ENCODE results near the gene CCDC71. TPM values are rescaled to one million over a fixed set of nuclear protein-coding genes. Genes with fewer than 3 reads are reported as not detected.
A peak's percentile ranks its signal among the peaks of the same experiment; 100 is the strongest.

Gene CCDC71
- 10 to 100 TPM in 3 of 4 donors, 1 to 10 TPM in 1; 9.2 to 58.2 (median 31.3) TPM for total RNA-seq

- TF ChIP-seq CTCF (IDR thresholded peaks at IDR 0.05) (peak in 2 of 4 experiments; percentile 12 to 16), POLR2A (IDR thresholded peaks at IDR 0.05) (peak; percentile 29 to 70)
- no peaks in the 10 kb centered on the region for H3K27me3 ChIP-seq
- intact Hi-C loops (cut with DNase I; ENCODE audit: low total_unique reads): no loop called here
- H3K27ac ChIP-seq: peak within 1 kb of the TSS; percentile 92 to 95
- peak; percentile 76 to 78 for DNase-seq
- H3K4me3 ChIP-seq: peak within 1 kb of the TSS; percentile 60 to 99
- no peaks in the 10 kb centered on the region for H3K36me3 ChIP-seq
- peaks cover 0 to 4% of the 10 kb centered on the region in 2 donors for H3K4me1 ChIP-seq
- no peaks in the 10 kb centered on the region for H3K9me3 ChIP-seq
These were observed at the start of gene CCDC71 for GRCh38 chr3:49165771-49166751. TSS of gene CCDC71 (minus strand) at chr3:49166331. CDS start at chr3:49164208, 2,123 bp downstream.

- Histone ChIP-seq H3K27me3 (no peaks in the 10 kb centered on the region), H3K4me3 (no peak overlapping the region), H3K36me3 (no peaks in the 10 kb centered on the region), H3K27ac (no peak overlapping the region), H3K9me3 (no peaks in the 10 kb centered on the region), H3K4me1 (no peaks in the 10 kb centered on the region)
- intact Hi-C loops (cut with DNase I; ENCODE audit: low total_unique reads): no loop called here
- TF ChIP-seq POLR2A (IDR thresholded peaks at IDR 0.05): no peak
- TF ChIP-seq CTCF (IDR thresholded peaks at IDR 0.05): no peak
- no peak for DNase-seq
These were observed 47.9 kb upstream of the CCDC71 start for GRCh38 chr3:49213998-49214397.

GRCh38 chr3:49213541-49213943 is 47.4 kb upstream of the CCDC71 start:
- no peak for DNase-seq
- no peaks in the 10 kb centered on the region for H3K36me3 ChIP-seq
- H3K4me3 ChIP-seq: no peak overlapping the region
- TF ChIP-seq POLR2A (IDR thresholded peaks at IDR 0.05) (no peak), CTCF (IDR thresholded peaks at IDR 0.05) (no peak)
- no peaks in the 10 kb centered on the region for H3K4me1 ChIP-seq
- no peaks in the 10 kb centered on the region for H3K9me3 ChIP-seq
- intact Hi-C loops (cut with DNase I; ENCODE audit: low total_unique reads): no loop called here
- no peak overlapping the region for H3K27ac ChIP-seq
- H3K27me3 ChIP-seq: no peaks in the 10 kb centered on the region

- Histone ChIP-seq H3K4me1 (no peaks in the 10 kb centered on the region), H3K27ac (peak overlapping the region; percentile 64 to 67), H3K36me3 (no peaks in the 10 kb centered on the region), H3K27me3 (no peaks in the 10 kb centered on the region), H3K9me3 (no peaks in the 10 kb centered on the region), H3K4me3 (peak overlapping the region; percentile 50 to 53)
- intact Hi-C loops (cut with DNase I; ENCODE audit: low total_unique reads): no loop called here
- no peak for DNase-seq
- TF ChIP-seq CTCF (IDR thresholded peaks at IDR 0.05): no peak
- TF ChIP-seq POLR2A (IDR thresholded peaks at IDR 0.05): no peak
These were observed 33.8 kb upstream of the CCDC71 start for GRCh38 chr3:49199900-49200281.

- intact Hi-C loops (cut with DNase I; ENCODE audit: low total_unique reads): no loop called here
- Histone ChIP-seq H3K27ac (peak overlapping the region; percentile 64 to 67), H3K4me3 (peak overlapping the region; percentile 50 to 53), H3K4me1 (no peaks in the 10 kb centered on the region), H3K9me3 (no peaks in the 10 kb centered on the region), H3K27me3 (no peaks in the 10 kb centered on the region), H3K36me3 (no peaks in the 10 kb centered on the region)
- TF ChIP-seq POLR2A (IDR thresholded peaks at IDR 0.05) (peak; percentile 24 to 45), CTCF (IDR thresholded peaks at IDR 0.05) (no peak)
- peak; percentile 92 to 96 for DNase-seq
These were observed 33.2 kb upstream of the CCDC71 start for GRCh38 chr3:49199239-49199899.

Data from uterus (tissue), 4 donors.